IPS-18a (cell line): ENCODE data around the gene GCNT2.
"Not testable (repeated sequence)": the region's sequence is repeated elsewhere in the genome, so short reads cannot be mapped to it uniquely, and the experiment has no call there.

Experiments
- H3K27ac ChIP-seq: one replicate; pipeline ENCODE4 v1.5.1; 2013; ENCODE audit warnings: low read length
- H3K27me3 ChIP-seq: one replicate; pipeline ENCODE4 v1.6.1; 2013; ENCODE audit warnings: mild to moderate bottlenecking, low read length; ENCODE audit not compliant: control insufficient read depth, insufficient read depth
- H3K36me3 ChIP-seq: one replicate; pipeline ENCODE4 v1.6.1; 2013; ENCODE audit warnings: low read depth, low read length; ENCODE audit not compliant: control insufficient read depth
- H3K4me1 ChIP-seq: one replicate; pipeline ENCODE4 v1.6.1; 2013; ENCODE audit warnings: low read depth, low read length; ENCODE audit not compliant: control insufficient read depth
- H3K4me3 ChIP-seq: one replicate; pipeline ENCODE4 v1.5.1; 2013; ENCODE audit warnings: low read length
- H3K9ac ChIP-seq: one replicate; pipeline ENCODE4 v1.6.1; 2013; ENCODE audit warnings: mild to moderate bottlenecking, low read length, moderate library complexity
- H3K9me3 ChIP-seq: one replicate; pipeline ENCODE4 v1.6.1; 2013; ENCODE audit warnings: low read depth, low read length; ENCODE audit not compliant: control insufficient read depth

The GCNT2 gene

GRCh38 chr6:10521104-10521808 is at the start of gene GCNT2:
Gene GCNT2 (plus strand): TSS chr6:10521351. CDS start chr6:10528912, 7,561 bp downstream.
- no peaks in the 10 kb centered on the region for H3K27me3 ChIP-seq
- H3K4me3 ChIP-seq, result peak within 1 kb of the TSS; percentile 16
- H3K9ac ChIP-seq, result peak within 1 kb of the TSS; percentile 14
- peak within 1 kb of the TSS; percentile 4 for H3K27ac ChIP-seq
- no peaks in the 10 kb centered on the region for H3K36me3 ChIP-seq
- H3K9me3 ChIP-seq, result no peaks in the 10 kb centered on the region
- H3K4me1 ChIP-seq, result peaks cover 34% of the 10 kb centered on the region

- no peaks in the 10 kb centered on the region for H3K36me3 ChIP-seq
- H3K9me3 ChIP-seq, result no peaks in the 10 kb centered on the region
- H3K4me3 ChIP-seq, result no peak overlapping the region
- no peak overlapping the region for H3K9ac ChIP-seq
- no peaks in the 10 kb centered on the region for H3K4me1 ChIP-seq
- no peak overlapping the region for H3K27ac ChIP-seq
- H3K27me3 ChIP-seq, result no peaks in the 10 kb centered on the region
Observed at GRCh38 chr6:10472634-10473033, 48.5 kb upstream of the GCNT2 start.

- no peaks in the 10 kb centered on the region for H3K4me1 ChIP-seq
- no peak overlapping the region for H3K4me3 ChIP-seq
- H3K9ac ChIP-seq, result no peak overlapping the region
- no peaks in the 10 kb centered on the region for H3K27me3 ChIP-seq
- H3K9me3 ChIP-seq, result no peaks in the 10 kb centered on the region
- no peaks in the 10 kb centered on the region for H3K36me3 ChIP-seq
- no peak overlapping the region for H3K27ac ChIP-seq
Observed at GRCh38 chr6:10478187-10479040, 42.7 kb upstream of the GCNT2 start.

GRCh38 chr6:10479939-10480700 is 41.0 kb upstream of the GCNT2 start:
- Histone ChIP-seq H3K4me3 (no peak overlapping the region), H3K9ac (no peak overlapping the region), H3K9me3 (no peaks in the 10 kb centered on the region), H3K4me1 (no peaks in the 10 kb centered on the region), H3K27ac (no peak overlapping the region), H3K36me3 (no peaks in the 10 kb centered on the region), H3K27me3 (no peaks in the 10 kb centered on the region)

GRCh38 chr6:10481101-10481500 is 40.0 kb upstream of the GCNT2 start:
- no peak overlapping the region for H3K4me3 ChIP-seq
- H3K27me3 ChIP-seq, result no peaks in the 10 kb centered on the region
- H3K9me3 ChIP-seq, result no peaks in the 10 kb centered on the region
- H3K4me1 ChIP-seq, result no peaks in the 10 kb centered on the region
- H3K9ac ChIP-seq, result no peak overlapping the region
- no peak overlapping the region for H3K27ac ChIP-seq
- no peaks in the 10 kb centered on the region for H3K36me3 ChIP-seq

GRCh38 chr6:10482636-10483257 is 38.4 kb upstream of the GCNT2 start:
- H3K36me3 ChIP-seq, result no peaks in the 10 kb centered on the region
- H3K4me3 ChIP-seq, result no peak overlapping the region
- H3K9ac ChIP-seq, result no peak overlapping the region
- H3K9me3 ChIP-seq, result no peaks in the 10 kb centered on the region
- no peaks in the 10 kb centered on the region for H3K27me3 ChIP-seq
- H3K27ac ChIP-seq, result no peak overlapping the region
- H3K4me1 ChIP-seq, result no peaks in the 10 kb centered on the region

- Histone ChIP-seq H3K27me3 (no peaks in the 10 kb centered on the region), H3K27ac (no peak overlapping the region), H3K4me1 (no peaks in the 10 kb centered on the region), H3K9ac (no peak overlapping the region), H3K9me3 (no peaks in the 10 kb centered on the region), H3K36me3 (no peaks in the 10 kb centered on the region), H3K4me3 (no peak overlapping the region)
Observed at GRCh38 chr6:10484912-10485311, 36.2 kb upstream of the GCNT2 start.

GRCh38 chr6:10485406-10485805 is 35.7 kb upstream of the GCNT2 start:
- Histone ChIP-seq H3K4me1 (no peaks in the 10 kb centered on the region), H3K4me3 (no peak overlapping the region), H3K27me3 (no peaks in the 10 kb centered on the region), H3K27ac (no peak overlapping the region), H3K9ac (no peak overlapping the region), H3K9me3 (no peaks in the 10 kb centered on the region), H3K36me3 (no peaks in the 10 kb centered on the region)

GRCh38 chr6:10486215-10486614 is 34.9 kb upstream of the GCNT2 start:
- no peaks in the 10 kb centered on the region for H3K9me3 ChIP-seq
- H3K27me3 ChIP-seq, result no peaks in the 10 kb centered on the region
- H3K4me3 ChIP-seq, result no peak overlapping the region
- H3K36me3 ChIP-seq, result no peaks in the 10 kb centered on the region
- H3K4me1 ChIP-seq, result no peaks in the 10 kb centered on the region
- no peak overlapping the region for H3K27ac ChIP-seq
- no peak overlapping the region for H3K9ac ChIP-seq

GRCh38 chr6:10486944-10487588 is 34.1 kb upstream of the GCNT2 start:
- H3K9ac ChIP-seq, H3K27me3 ChIP-seq, H3K9me3 ChIP-seq, H3K4me3 ChIP-seq, H3K36me3 ChIP-seq, H3K4me1 ChIP-seq, H3K27ac ChIP-seq: not testable (repeated sequence)
